HEK293T (cell line): ENCODE data around the gene ITGAX.
A peak's percentile ranks its signal among the peaks of the same experiment; 100 is the strongest.

Experiments
- CTCF ChIA-PET: fragments of 350-600 bp; formaldehyde crosslinking; extraction: SDS; loops from one replicate; lab custom pipeline; 2021; ENCODE audit warnings: antibody characterized with exemption, inconsistent platforms; lab: Yijun Ruan, JAX
- POLR2A ChIA-PET: fragments of 350-600 bp; formaldehyde crosslinking; extraction: SDS; loops from one replicate; lab custom pipeline; 2020; ENCODE audit warnings: antibody characterized with exemption, inconsistent platforms; lab: Yijun Ruan, JAX
- DNase-seq: peaks from one replicate; pipeline ENCODE4 v3.0.0; 2012; ENCODE audit warnings: mixed read lengths; ENCODE audit errors: extremely low spot score
- ARNT ChIP-seq: fragments of 450-650 bp; IDR thresholded peaks from 2 replicates; pipeline ENCODE4 v1.6.1; 2017; ENCODE audit warnings: mild to moderate bottlenecking
- BHLHE40 ChIP-seq: fragments of 450-650 bp; IDR thresholded peaks from 2 replicates; pipeline ENCODE4 v1.6.1; 2016; ENCODE audit warnings: mild to moderate bottlenecking, moderate library complexity, borderline replicate concordance
- CTBP1 ChIP-seq: fragments of 450-650 bp; IDR thresholded peaks from 2 replicates; pipeline ENCODE4 v1.6.1; 2016; ENCODE audit warnings: borderline replicate concordance
- ELF4 ChIP-seq: fragments of 450-650 bp; IDR thresholded peaks from 2 replicates; pipeline ENCODE4 v1.6.1; 2017; ENCODE audit warnings: antibody characterized with exemption
- FOXA1 ChIP-seq: fragments of 450-650 bp; IDR thresholded peaks from 2 replicates; pipeline ENCODE4 v1.6.1; 2016; ENCODE audit warnings: mild to moderate bottlenecking
- FOXK2 ChIP-seq: fragments of 450-650 bp; IDR thresholded peaks from 2 replicates; pipeline ENCODE4 v1.6.1; 2016; ENCODE audit warnings: mild to moderate bottlenecking
- FOXM1 ChIP-seq: fragments of 450-650 bp; IDR thresholded peaks from 2 replicates; pipeline ENCODE4 v1.6.1; 2017; ENCODE audit warnings: mild to moderate bottlenecking, borderline replicate concordance
- HDGF ChIP-seq: fragments of 450-650 bp; IDR thresholded peaks from 2 replicates; pipeline ENCODE4 v1.6.1; 2017; ENCODE audit warnings: antibody characterized with exemption, borderline replicate concordance
- L3MBTL2 ChIP-seq: fragments of 450-650 bp; conservative IDR thresholded peaks from 2 replicates; pipeline ENCODE4 v1.6.1; 2016; ENCODE audit warnings: mild to moderate bottlenecking
- LEF1 ChIP-seq: fragments of 450-650 bp; IDR thresholded peaks from 2 replicates; pipeline ENCODE4 v1.6.1; 2017; ENCODE audit warnings: mild to moderate bottlenecking, borderline replicate concordance
- NFRKB ChIP-seq: fragments of 450-650 bp; IDR thresholded peaks from 2 replicates; pipeline ENCODE4 v1.6.1; 2016; ENCODE audit warnings: mild to moderate bottlenecking, moderate library complexity
- SP1 ChIP-seq: fragments of 450-650 bp; IDR thresholded peaks from 2 replicates; pipeline ENCODE4 v1.6.1; 2017
- SUZ12 ChIP-seq: fragments of 450-650 bp; IDR thresholded peaks from 2 replicates; pipeline ENCODE4 v1.6.1; 2016; ENCODE audit warnings: mild to moderate bottlenecking
- TARDBP ChIP-seq: fragments of 450-650 bp; IDR thresholded peaks from 2 replicates; pipeline ENCODE4 v1.6.1; 2016
- ZNF384 ChIP-seq: fragments of 450-650 bp; IDR thresholded peaks from 2 replicates; pipeline ENCODE4 v1.6.1; 2016
- TF ChIP-seq, protein P1 (sequence below): fragments of 450-650 bp; IDR thresholded peaks from 2 replicates; pipeline ENCODE4 v1.6.1; 2016

Gene ITGAX

DNA sequence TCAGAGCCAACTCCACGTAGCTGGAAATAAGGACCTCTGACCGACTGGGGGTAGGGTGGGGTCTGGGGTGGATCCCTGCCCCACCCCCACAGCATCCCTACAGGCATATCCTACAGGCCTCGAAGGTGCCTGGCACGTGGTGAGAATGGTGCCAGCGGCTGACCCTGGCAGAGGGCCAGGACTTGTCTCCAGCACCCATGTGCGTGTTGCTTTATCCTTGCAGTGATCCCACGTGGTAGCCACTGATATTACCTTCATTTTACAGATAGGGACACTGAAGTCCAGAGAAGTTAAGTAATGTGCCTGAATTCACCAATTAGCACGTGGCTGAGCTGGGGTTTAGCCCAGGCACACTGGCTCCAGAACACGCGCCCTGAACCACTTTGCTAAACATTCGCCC is 46.5 kb downstream of the ITGAX start:
- CTCF ChIA-PET, result no interaction called here
- POLR2A ChIA-PET, result no interaction called here
- TF ChIP-seq TARDBP (no peak), LEF1 (no peak), FOXM1 (no peak), SP1 (no peak), HDGF (no peak), L3MBTL2 (no peak), BHLHE40 (no peak), ARNT (no peak), FOXA1 (no peak), CTBP1 (no peak), SUZ12 (no peak), FOXK2 (no peak), NFRKB (no peak)
- TF ChIP-seq, protein P1, sequence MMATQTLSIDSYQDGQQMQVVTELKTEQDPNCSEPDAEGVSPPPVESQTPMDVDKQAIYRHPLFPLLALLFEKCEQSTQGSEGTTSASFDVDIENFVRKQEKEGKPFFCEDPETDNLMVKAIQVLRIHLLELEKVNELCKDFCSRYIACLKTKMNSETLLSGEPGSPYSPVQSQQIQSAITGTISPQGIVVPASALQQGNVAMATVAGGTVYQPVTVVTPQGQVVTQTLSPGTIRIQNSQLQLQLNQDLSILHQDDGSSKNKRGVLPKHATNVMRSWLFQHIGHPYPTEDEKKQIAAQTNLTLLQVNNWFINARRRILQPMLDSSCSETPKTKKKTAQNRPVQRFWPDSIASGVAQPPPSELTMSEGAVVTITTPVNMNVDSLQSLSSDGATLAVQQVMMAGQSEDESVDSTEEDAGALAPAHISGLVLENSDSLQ, result no peak
- DNase-seq, result no peak

DNA sequence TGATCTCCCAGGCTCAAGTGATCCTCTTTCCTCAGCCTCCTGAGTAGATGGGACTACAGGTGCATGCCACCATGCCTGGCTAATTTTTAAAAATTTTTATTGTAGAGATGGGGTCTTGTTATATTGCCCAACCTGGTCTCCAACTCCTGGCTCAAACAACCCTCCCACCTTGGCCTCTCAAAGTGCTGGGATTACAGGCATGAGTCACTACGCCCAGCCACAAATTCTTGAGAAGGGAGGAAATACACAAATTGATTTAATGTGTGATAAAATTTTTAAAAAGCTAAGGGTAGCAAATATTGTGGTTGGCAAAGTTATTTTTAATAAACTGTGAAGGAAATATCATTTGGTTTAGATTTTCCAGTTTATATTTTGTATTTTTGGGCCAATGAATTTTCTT is 47.7 kb downstream of the ITGAX start:
- CTCF ChIA-PET, result interaction anchor here (0.7 kb wide), 1 partner anchor 156 kb away, joined by 3 read pairs; no protein-coding TSS in a partner anchor
- POLR2A ChIA-PET, result no interaction called here
- TF ChIP-seq FOXM1 (no peak), NFRKB (no peak), L3MBTL2 (no peak), BHLHE40 (no peak), ARNT (no peak), ZNF384 (no peak)
- TF ChIP-seq, protein P1, result no peak
- no peak for DNase-seq

DNA sequence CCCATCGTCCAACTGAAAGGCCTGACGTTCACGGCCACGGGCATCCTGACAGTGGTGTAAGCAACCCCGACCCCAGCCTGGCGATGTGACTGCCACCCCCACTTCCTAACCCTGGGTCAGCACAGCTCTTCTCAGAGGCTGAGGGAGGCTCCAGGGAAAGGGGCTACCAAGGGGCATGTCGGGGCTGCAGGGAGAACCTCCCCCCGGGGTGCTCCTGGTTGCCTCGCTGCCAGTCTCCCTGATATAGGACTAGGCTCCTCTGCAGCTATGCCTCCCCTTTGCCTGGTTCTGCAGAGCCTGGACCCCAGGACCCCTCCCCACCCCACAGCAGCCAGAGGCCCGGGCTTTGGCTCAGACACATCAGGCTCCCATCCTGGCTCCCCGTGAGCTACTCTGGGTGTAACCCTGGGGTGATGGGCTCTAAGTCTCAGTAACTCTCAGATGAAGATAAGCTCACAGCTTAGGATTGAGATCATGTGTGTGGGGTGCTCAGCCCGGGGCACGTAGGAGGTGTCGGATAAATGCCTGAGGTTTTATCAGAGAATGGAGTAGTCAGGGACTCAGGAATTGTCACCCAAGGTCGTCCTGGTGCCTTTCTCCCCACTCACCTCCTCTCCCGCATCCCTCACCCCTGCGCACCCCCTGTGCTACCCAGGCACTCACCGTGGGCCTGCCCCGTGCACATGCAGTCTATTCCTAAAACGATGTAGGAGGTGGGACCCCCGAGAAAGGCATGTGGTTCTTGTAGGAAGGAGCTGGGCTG is 48.8 kb downstream of the ITGAX start:
- CTCF ChIA-PET, result interaction anchor here (0.6 kb wide), 1 partner anchor 1674 kb away, joined by 3 read pairs; no protein-coding TSS in a partner anchor

DNA sequence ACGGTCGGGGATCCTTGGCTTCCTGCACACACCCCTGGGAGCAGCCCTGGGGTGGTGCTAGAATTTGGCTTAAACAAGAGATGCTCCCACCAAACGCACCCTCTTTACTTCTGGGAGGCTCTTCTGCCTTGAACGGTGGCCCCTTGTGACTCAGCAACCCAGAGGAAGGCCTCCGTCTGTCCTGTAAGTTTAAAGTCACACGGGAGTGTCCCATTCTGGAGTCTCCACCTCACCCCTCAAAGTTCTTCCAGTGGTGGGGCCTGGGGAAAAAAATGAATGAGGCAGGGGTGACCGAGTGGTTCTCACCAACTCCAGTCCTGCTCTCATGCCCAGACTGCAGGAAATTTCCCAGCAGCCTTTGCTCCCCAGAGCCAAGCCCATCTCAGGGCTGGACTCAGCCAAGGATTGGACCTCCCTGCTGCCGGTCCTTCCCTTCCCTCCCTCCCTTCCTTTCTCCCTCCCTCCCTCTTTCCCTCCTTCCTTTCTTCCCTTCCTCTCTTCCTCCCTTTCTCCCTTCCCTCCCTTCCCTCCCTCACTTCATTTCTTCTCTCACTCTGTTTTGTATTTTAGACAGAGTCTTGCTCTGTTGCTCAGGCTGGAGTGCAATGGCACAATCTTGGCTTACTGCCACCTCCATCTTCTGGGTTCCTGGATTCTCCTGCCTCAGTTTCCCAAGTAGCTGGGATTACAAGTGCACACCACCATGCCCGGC is 49.5 kb downstream of the ITGAX start:
- ChIA-PET POLR2A (no interaction called here), CTCF (no interaction called here)
- DNase-seq, result peak; percentile 88
- TF ChIP-seq TARDBP (no peak), BHLHE40 (no peak), L3MBTL2 (peak; percentile 53), HDGF (no peak), LEF1 (no peak), ZNF384 (no peak)
- TF ChIP-seq, protein P1, result peak; percentile 98

More for the DNA sequence above, 48.8 kb downstream of the ITGAX start:
- TF ChIP-seq SP1 (no peak), ZNF384 (no peak), TARDBP (no peak), SUZ12 (no peak), CTBP1 (no peak), LEF1 (no peak), HDGF (no peak), NFRKB (no peak), FOXA1 (no peak), ELF4 (no peak), L3MBTL2 (no peak), BHLHE40 (no peak), FOXK2 (no peak), ARNT (no peak)
- TF ChIP-seq, protein P1, result no peak
- no peak for DNase-seq
- POLR2A ChIA-PET, result no interaction called here

DNA sequence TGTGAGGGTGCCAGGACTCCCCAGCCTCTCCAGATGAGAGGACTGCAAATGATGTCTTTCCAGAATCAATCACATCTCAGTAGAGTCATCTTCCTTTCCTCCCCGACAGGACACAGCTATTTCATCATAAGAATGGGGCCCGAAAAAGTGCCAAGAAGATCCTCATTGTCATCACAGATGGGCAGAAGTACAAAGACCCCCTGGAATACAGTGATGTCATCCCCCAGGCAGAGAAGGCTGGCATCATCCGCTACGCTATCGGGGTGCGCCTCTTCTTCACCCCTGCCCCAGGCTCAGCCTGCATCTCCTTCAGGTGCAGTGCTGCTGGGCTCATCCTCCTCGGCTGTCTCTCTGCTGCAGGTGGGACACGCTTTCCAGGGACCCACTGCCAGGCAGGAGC is 52.4 kb downstream of the ITGAX start:
- TF ChIP-seq HDGF, result no peak
- no peak for TF ChIP-seq TARDBP
- no peak for TF ChIP-seq ARNT
- no peak for TF ChIP-seq BHLHE40
- no peak for TF ChIP-seq L3MBTL2
- no peak for TF ChIP-seq ZNF384
- ChIA-PET CTCF (no interaction called here), POLR2A (no interaction called here)
- DNase-seq, result no peak

DNA sequence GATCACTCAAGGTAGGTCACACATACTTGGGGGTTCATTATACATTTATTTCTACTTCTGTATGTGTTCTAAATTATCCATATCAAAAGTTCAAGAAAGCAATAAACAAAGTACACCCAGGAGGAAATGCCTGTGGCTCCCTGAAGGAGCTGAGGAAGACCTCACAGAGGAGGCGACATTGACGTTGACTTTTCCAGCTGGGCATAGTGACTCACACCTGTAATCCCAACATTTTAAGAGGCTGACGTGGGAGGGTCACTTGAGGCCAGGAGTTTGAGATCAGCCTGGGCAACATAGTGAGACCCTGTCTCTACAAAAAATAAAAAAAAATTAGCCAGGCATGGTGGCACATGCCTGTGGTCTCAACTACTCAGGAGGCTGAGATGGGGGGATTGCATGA is 54.5 kb downstream of the ITGAX start:
- DNase-seq, result no peak
- ChIA-PET CTCF (no interaction called here), POLR2A (no interaction called here)
- TF ChIP-seq FOXM1 (no peak), NFRKB (no peak), L3MBTL2 (no peak), TARDBP (no peak), BHLHE40 (no peak), LEF1 (no peak), FOXA1 (no peak), SP1 (no peak), ARNT (no peak), ELF4 (no peak), CTBP1 (no peak), SUZ12 (no peak)
